Measurements from ENCODE around the gene PPP3CA. TPM values are rescaled to one million over a fixed set of nuclear protein-coding genes. Genes with fewer than 3 reads are reported as not detected.

The PPP3CA gene
- total and polyA plus RNA-seq, 4 experiments from 2014 or later: 5.0 to 41.8 (median 22.9) TPM

DNA sequence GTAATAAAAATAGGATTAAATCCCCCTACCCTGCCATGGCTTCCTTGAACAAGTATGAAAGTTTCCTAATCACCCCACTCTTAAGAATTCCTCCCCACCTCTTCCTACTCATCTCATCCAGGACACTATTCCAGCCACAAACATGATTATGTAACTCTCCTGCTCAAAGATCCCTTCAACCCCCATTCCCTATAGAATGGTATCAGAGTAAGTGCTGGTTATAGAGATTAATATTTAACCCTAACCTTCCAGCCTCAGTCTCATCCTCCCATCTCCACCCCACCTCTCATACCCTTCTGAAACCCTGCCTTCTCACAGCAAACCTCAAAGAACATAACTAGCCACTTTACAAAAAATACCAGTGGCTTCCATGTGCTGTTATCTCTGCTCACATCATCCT lies 155.1 kb downstream of the PPP3CA start:
- no peaks in the 10 kb centered on the region for H3K9me3 ChIP-seq (ENCODE audit: control insufficient read depth in 1 of 2, low read length in 2 of 2)
- no peaks in the 10 kb centered on the region for H3K9me3 Mint-ChIP-seq
- ChIA-PET POLR2A (ENCODE audit: partially characterized antibody) (no interaction called here), CTCF (ENCODE audit: partially characterized antibody) (no interaction called here)
- peaks cover 12 to 20% of the 10 kb centered on the region in 2 donors for H3K36me3 Mint-ChIP-seq
- H3K36me3 ChIP-seq (ENCODE audit: insufficient read depth, low read length): no peaks in the 10 kb centered on the region
- peak overlapping the region in 5 of 7 donors; percentile 1 to 91 (median 40) for H3K27ac Mint-ChIP-seq
- DNase-seq: no peak
- H3K4me1 Mint-ChIP-seq: peaks cover 30 to 55% (median 36%) of the 10 kb centered on the region in 4 donors
- H3K27ac ChIP-seq (ENCODE audit: low read depth, low read length): no peak overlapping the region
- no peaks in the 10 kb centered on the region for H3K27me3 Mint-ChIP-seq
- intact Hi-C loops (cut with micrococcal nuclease): no loop called here
- peaks cover 16% of the 10 kb centered on the region for H3K4me1 ChIP-seq (ENCODE audit: insufficient read depth, low read length)
- peak overlapping the region in 1 of 8 donors; percentile 1 for H3K4me3 Mint-ChIP-seq
- no peaks in the 10 kb centered on the region for H3K27me3 ChIP-seq (ENCODE audit: insufficient read depth, low read length)
- H3K4me3 ChIP-seq (ENCODE audit: low read length in 2 of 2): no peak overlapping the region

DNA sequence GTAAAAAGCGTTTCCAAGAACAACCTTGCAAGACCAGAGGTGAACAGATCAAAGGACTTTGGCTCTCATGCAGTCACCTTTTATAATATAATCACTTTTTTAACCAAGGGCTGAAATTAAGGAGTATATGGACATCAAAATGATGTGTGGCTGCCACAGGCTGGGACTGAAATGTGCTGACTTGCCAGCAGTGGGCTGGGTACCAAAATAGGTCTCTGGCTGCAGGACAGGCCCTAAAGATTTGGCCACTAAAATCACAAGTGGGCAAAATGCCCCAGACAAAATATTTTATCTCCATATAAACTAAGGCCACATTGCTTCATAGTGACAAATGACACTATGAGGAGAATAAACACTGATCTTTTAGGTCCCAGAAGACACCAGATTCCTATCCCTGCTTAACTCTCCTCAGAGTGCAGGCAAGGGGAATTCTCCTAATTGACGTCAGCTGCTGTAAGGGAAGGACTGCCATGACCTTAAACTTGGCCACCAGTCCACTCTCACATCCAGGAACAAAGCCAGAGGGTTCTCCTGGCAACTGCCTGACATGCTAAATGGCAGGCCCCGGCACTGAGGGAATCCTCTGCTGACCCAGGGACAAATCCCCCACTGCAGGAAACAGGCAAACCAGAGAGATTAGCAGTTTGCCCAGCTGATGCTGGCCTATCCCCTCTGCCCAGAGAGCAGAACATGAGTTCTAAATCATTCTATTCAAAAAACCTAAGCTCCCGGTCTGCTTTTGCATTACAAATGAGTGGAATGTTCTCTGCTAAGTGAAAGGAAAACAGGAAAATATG lies 155.8 kb downstream of the PPP3CA start:
- Mint-ChIP-seq H3K36me3 (peaks cover 12 to 20% of the 10 kb centered on the region in 2 donors), H3K27ac (peak overlapping the region in 2 of 7 donors; percentile 30 to 31), H3K4me1 (peaks cover 27 to 53% (median 30%) of the 10 kb centered on the region in 4 donors), H3K4me3 (no peak overlapping the region), H3K27me3 (no peaks in the 10 kb centered on the region), H3K9me3 (no peaks in the 10 kb centered on the region)
- Histone ChIP-seq H3K4me1 (ENCODE audit: insufficient read depth, low read length) (peaks cover 11% of the 10 kb centered on the region), H3K36me3 (ENCODE audit: insufficient read depth, low read length) (no peaks in the 10 kb centered on the region), H3K4me3 (ENCODE audit: low read length in 2 of 2) (no peak overlapping the region), H3K9me3 (ENCODE audit: control insufficient read depth in 1 of 2, low read length in 2 of 2) (no peaks in the 10 kb centered on the region), H3K27me3 (ENCODE audit: insufficient read depth, low read length) (no peaks in the 10 kb centered on the region), H3K27ac (ENCODE audit: low read depth, low read length) (no peak overlapping the region)
- POLR2A ChIA-PET (ENCODE audit: partially characterized antibody): no interaction called here
- peak in 1 of 5 donors; percentile 19 for DNase-seq
- CTCF ChIA-PET (ENCODE audit: partially characterized antibody): no interaction called here
- intact Hi-C loops (cut with micrococcal nuclease): no loop called here

DNA sequence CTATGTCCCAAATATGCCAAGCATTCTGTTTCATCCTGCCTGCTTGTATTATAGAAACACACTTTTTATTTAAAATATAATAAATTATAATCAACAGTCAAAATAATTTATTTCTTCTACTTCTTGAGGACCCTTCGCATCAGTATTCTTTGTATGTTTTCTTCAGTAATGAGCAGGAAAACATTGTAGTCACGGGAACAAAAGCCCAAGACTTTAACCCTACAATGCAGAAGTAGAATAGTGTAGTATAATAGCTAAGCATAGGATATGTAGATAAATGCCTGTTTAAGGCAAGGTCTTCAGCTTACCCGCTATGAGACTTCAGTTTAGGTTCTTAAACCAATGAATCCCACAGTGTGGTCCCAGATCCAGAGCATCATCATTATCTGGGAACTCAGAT lies 156.6 kb downstream of the PPP3CA start:
- H3K27ac ChIP-seq (ENCODE audit: low read depth, low read length): no peak overlapping the region
- H3K27ac Mint-ChIP-seq: no peak overlapping the region
- intact Hi-C loops (cut with micrococcal nuclease): no loop called here
- no peaks in the 10 kb centered on the region for H3K9me3 Mint-ChIP-seq
- no peak for DNase-seq
- no peaks in the 10 kb centered on the region for H3K27me3 Mint-ChIP-seq
- H3K9me3 ChIP-seq (ENCODE audit: control insufficient read depth in 1 of 2, low read length in 2 of 2): no peaks in the 10 kb centered on the region
- H3K4me1 Mint-ChIP-seq: peaks cover 24 to 46% (median 29%) of the 10 kb centered on the region in 4 donors
- H3K36me3 Mint-ChIP-seq: peaks cover 8 to 12% of the 10 kb centered on the region in 2 donors
- ChIA-PET CTCF (ENCODE audit: partially characterized antibody) (interaction anchor here (0.6 to 1.8 kb wide), 2 partner anchors 157 to 539 kb away, joined by 4 to 5 read pairs; partner anchors contain the start of gene PPP3CA), POLR2A (ENCODE audit: partially characterized antibody) (no interaction called here)
- H3K4me3 Mint-ChIP-seq: no peak overlapping the region
- no peaks in the 10 kb centered on the region for H3K36me3 ChIP-seq (ENCODE audit: insufficient read depth, low read length)
- no peak overlapping the region for H3K4me3 ChIP-seq (ENCODE audit: low read length in 2 of 2)
- H3K4me1 ChIP-seq (ENCODE audit: insufficient read depth, low read length): peaks cover 11% of the 10 kb centered on the region
- H3K27me3 ChIP-seq (ENCODE audit: insufficient read depth, low read length): no peaks in the 10 kb centered on the region

DNA sequence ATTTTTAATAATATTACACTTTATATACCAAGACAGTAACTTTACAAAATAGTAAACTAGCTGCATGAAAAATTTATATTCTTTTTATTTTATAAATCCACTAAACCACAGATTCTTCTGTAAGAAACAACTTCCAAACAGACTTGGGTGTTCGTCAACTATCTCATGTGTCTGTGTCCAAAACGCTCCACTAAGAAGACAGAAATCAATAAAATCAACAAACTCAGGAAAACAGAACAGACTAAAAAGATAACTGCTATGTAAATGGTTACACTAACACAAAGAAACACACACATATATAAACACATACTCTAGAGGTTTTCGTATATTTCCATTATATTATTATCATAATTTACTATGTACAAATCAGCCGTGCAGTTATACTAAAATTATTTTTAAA lies 158.4 kb downstream of the PPP3CA start:
- intact Hi-C loops (cut with micrococcal nuclease): loop anchor here (2.0 to 5.0 kb wide), 3 partner anchors 158 to 543 kb away; partner anchors contain the start of gene PPP3CA
- Mint-ChIP-seq H3K9me3 (no peaks in the 10 kb centered on the region), H3K27me3 (no peaks in the 10 kb centered on the region), H3K4me1 (peaks cover 24 to 49% (median 29%) of the 10 kb centered on the region in 4 donors), H3K36me3 (peaks cover 5% of the 10 kb centered on the region in 2 donors), H3K27ac (no peak overlapping the region), H3K4me3 (no peak overlapping the region)
- Histone ChIP-seq H3K27me3 (ENCODE audit: insufficient read depth, low read length) (no peaks in the 10 kb centered on the region), H3K27ac (ENCODE audit: low read depth, low read length) (no peak overlapping the region), H3K4me1 (ENCODE audit: insufficient read depth, low read length) (peaks cover 11% of the 10 kb centered on the region), H3K4me3 (ENCODE audit: low read length in 2 of 2) (no peak overlapping the region), H3K9me3 (ENCODE audit: control insufficient read depth in 1 of 2, low read length in 2 of 2) (no peaks in the 10 kb centered on the region), H3K36me3 (ENCODE audit: insufficient read depth, low read length) (no peaks in the 10 kb centered on the region)
- POLR2A ChIA-PET (ENCODE audit: partially characterized antibody): no interaction called here
- CTCF ChIA-PET (ENCODE audit: partially characterized antibody): interaction anchor here (0.7 kb wide), 1 partner anchor 454 kb away, joined by 3 read pairs; no protein-coding TSS in a partner anchor
- no peak for DNase-seq

DNA sequence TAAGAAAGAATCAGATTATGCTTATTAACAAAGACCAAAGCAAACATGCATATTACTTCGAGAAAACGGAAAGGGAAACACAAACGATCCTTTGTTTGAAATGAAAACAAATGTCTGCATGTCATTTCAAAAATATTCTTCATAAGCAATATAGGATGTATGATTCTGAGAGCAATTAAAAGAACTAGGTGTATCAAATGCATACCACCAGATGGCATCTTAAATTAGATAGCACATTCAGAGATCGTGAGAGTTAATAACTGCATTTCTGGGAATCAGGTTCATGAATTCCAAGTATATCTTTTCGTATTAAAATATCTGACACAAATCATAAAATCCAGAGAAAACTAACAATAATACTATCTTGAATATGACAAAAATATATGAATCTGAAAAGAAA lies 159.5 kb downstream of the PPP3CA start:
- CTCF ChIA-PET (ENCODE audit: partially characterized antibody): interaction anchor here (0.7 to 1.2 kb wide), 5 partner anchors 19 to 1094 kb away, joined by 3 to 5 read pairs (median 3); no protein-coding TSS in a partner anchor
- peak in 3 of 5 donors; percentile 8 to 14 (median 10) for DNase-seq

DNA sequence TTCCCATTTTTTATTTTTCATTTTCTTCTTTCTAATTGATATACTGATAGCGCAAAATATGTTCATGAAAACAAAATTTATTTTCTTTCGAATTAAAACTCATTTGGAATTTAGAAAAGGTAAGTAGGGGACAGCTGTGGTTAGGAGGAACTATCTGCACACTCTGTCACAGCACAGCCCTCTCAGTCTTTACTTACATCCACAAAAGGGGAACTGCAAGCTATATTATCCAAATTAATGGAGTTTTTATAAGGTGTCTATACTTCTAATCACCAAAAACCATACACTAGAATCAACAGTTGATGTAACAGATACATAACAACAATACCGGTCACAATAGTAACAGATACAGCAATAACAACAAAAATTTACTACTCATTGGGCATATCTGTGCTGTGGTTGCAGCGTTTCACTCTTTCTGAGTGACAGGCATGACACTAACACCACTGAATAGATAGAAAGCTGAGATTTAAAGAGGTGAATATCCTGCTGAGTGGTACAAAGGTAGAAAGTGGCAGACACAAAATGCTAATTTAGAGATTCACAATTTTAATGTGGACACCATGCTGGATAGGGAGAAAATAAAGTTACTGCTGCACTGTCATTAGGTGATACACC lies 160.7 kb downstream of the PPP3CA start:
- POLR2A ChIA-PET (ENCODE audit: partially characterized antibody): no interaction called here
- intact Hi-C loops (cut with micrococcal nuclease): loop anchor here (5.0 kb wide), 2 partner anchors 411 to 546 kb away; no protein-coding TSS in a partner anchor
- no peak overlapping the region for H3K4me3 ChIP-seq (ENCODE audit: low read length in 2 of 2)
- Mint-ChIP-seq H3K9me3 (peaks cover 0 to 1% (median 0%) of the 10 kb centered on the region in 8 donors), H3K4me1 (peaks cover 16 to 47% (median 30%) of the 10 kb centered on the region in 4 donors), H3K36me3 (peaks cover 15 to 21% of the 10 kb centered on the region in 2 donors), H3K4me3 (no peak overlapping the region), H3K27ac (no peak overlapping the region), H3K27me3 (no peaks in the 10 kb centered on the region)
- H3K27ac ChIP-seq (ENCODE audit: low read depth, low read length): no peak overlapping the region
- CTCF ChIA-PET (ENCODE audit: partially characterized antibody): interaction anchor here (0.9 to 1.7 kb wide), 4 partner anchors 11 to 1093 kb away, joined by 3 to 5 read pairs (median 4); no protein-coding TSS in a partner anchor
- no peaks in the 10 kb centered on the region for H3K9me3 ChIP-seq (ENCODE audit: control insufficient read depth in 1 of 2, low read length in 2 of 2)
- DNase-seq: no peak
- no peaks in the 10 kb centered on the region for H3K36me3 ChIP-seq (ENCODE audit: insufficient read depth, low read length)
- H3K4me1 ChIP-seq (ENCODE audit: insufficient read depth, low read length): peaks cover 11% of the 10 kb centered on the region
- H3K27me3 ChIP-seq (ENCODE audit: insufficient read depth, low read length): no peaks in the 10 kb centered on the region

More for the DNA sequence above, 159.5 kb downstream of the PPP3CA start:
- intact Hi-C loops (cut with micrococcal nuclease): loop anchor here (2.0 to 5.0 kb wide), 3 partner anchors 159 to 544 kb away; partner anchors contain the start of gene PPP3CA
- POLR2A ChIA-PET (ENCODE audit: partially characterized antibody): no interaction called here
- no peak overlapping the region for H3K27ac Mint-ChIP-seq
- H3K27ac ChIP-seq (ENCODE audit: low read depth, low read length): no peak overlapping the region
- no peak overlapping the region for H3K4me3 ChIP-seq (ENCODE audit: low read length in 2 of 2)
- peaks cover 0 to under 1% (median 0%) of the 10 kb centered on the region in 8 donors for H3K9me3 Mint-ChIP-seq
- H3K27me3 ChIP-seq (ENCODE audit: insufficient read depth, low read length): no peaks in the 10 kb centered on the region
- H3K9me3 ChIP-seq (ENCODE audit: control insufficient read depth in 1 of 2, low read length in 2 of 2): no peaks in the 10 kb centered on the region
- peaks cover 24 to 53% (median 31%) of the 10 kb centered on the region in 4 donors for H3K4me1 Mint-ChIP-seq
- no peaks in the 10 kb centered on the region for H3K27me3 Mint-ChIP-seq
- peak overlapping the region in 4 of 8 donors; percentile 12 to 48 (median 22) for H3K4me3 Mint-ChIP-seq
- H3K36me3 ChIP-seq (ENCODE audit: insufficient read depth, low read length): no peaks in the 10 kb centered on the region
- H3K4me1 ChIP-seq (ENCODE audit: insufficient read depth, low read length): peaks cover 11% of the 10 kb centered on the region
- H3K36me3 Mint-ChIP-seq: peaks cover 7 to 9% of the 10 kb centered on the region in 2 donors

DNA sequence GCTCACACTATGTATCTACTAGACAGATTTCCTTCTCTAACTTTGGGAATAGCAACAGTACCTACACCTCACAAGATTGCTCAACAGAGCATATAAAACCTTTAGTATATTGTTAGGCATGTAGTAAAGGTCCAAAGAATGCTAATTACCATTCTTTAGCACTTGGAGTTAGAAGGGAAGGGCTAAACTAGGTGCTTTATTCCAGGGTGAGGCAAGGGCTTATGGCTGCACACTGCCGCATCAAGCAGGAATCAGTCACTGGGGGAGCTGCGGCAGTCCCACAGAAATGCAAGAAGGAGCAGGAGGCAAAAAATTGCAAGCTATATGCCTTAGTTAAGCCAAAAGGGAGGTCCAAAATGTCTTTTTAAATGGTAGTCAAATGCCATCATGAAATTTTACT lies 162.7 kb downstream of the PPP3CA start:
- H3K27me3 Mint-ChIP-seq: no peaks in the 10 kb centered on the region
- H3K4me3 ChIP-seq (ENCODE audit: low read length in 2 of 2): no peak overlapping the region
- H3K9me3 Mint-ChIP-seq: peaks cover 0 to 1% (median 0%) of the 10 kb centered on the region in 8 donors
- H3K27me3 ChIP-seq (ENCODE audit: insufficient read depth, low read length): no peaks in the 10 kb centered on the region
- H3K36me3 Mint-ChIP-seq: peaks cover 15 to 24% of the 10 kb centered on the region in 2 donors
- H3K27ac ChIP-seq (ENCODE audit: low read depth, low read length): no peak overlapping the region
- H3K4me1 Mint-ChIP-seq: peaks cover 11 to 37% (median 24%) of the 10 kb centered on the region in 4 donors
- no peaks in the 10 kb centered on the region for H3K9me3 ChIP-seq (ENCODE audit: control insufficient read depth in 1 of 2, low read length in 2 of 2)
- intact Hi-C loops (cut with micrococcal nuclease): loop anchor here (5.0 kb wide), 2 partner anchors 413 to 548 kb away; no protein-coding TSS in a partner anchor
- peaks cover 11% of the 10 kb centered on the region for H3K4me1 ChIP-seq (ENCODE audit: insufficient read depth, low read length)
- no peak overlapping the region for H3K4me3 Mint-ChIP-seq
- no peak for DNase-seq
- H3K27ac Mint-ChIP-seq: no peak overlapping the region
- ChIA-PET CTCF (ENCODE audit: partially characterized antibody) (interaction anchor here (1.0 to 1.3 kb wide), 2 partner anchors 11 to 545 kb away, joined by 3 to 4 read pairs; no protein-coding TSS in a partner anchor), POLR2A (ENCODE audit: partially characterized antibody) (no interaction called here)
- no peaks in the 10 kb centered on the region for H3K36me3 ChIP-seq (ENCODE audit: insufficient read depth, low read length)

All from CD4-positive, alpha-beta memory T cell (primary cell).